ENCODE results near the gene ADGRL1. TPM values are rescaled to one million over a fixed set of nuclear protein-coding genes. Genes with fewer than 3 reads are reported as not detected.
A peak's percentile ranks its signal among the peaks of the same experiment; 100 is the strongest.
"Not testable (repeated sequence)": the region's sequence is repeated elsewhere in the genome, so short reads cannot be mapped to it uniquely, and the experiment has no call there.

ADGRL1 gene
- total RNA-seq, 4 donors from 2014 or later, result 22.3 to 36.4 (median 27.3) TPM

DNA sequence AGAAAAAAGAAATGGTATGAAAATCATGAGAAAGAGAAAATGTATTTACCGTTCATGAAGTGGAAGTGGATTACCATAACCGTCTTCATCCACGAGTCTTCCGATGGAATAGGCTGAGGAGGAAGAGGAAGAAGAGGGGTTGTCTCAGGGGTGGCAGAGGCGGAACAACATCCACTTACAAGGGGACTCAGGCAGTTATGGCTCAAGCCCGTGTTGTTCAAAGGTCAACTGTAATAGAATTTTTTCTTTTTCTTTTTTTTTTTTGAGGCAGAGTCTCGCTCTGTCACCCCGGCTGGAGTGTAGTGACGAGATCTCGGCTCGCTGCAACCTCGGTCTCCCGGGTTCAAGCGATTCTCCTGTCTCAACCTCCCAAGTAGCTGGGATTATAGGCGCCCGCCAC, 16.9 kb upstream of the ADGRL1 start:
- 87% methylated on average over 16 of the region's 16 CpGs for WGBS
- Histone ChIP-seq H3K36me3 (no peaks in the 10 kb centered on the region), H3K27ac (no peak overlapping the region), H3K4me1 (peaks cover 10% of the 10 kb centered on the region), H3K27me3 (peaks cover 3% of the 10 kb centered on the region), H3K9me3 (no peaks in the 10 kb centered on the region), H3K4me3 (no peak overlapping the region)
- DNase-seq (ENCODE audit: low spot score in 2 of 2), result no peak
- no peak for TF ChIP-seq POLR2AphosphoS5 (IDR thresholded peaks at IDR 0.05)
- TF ChIP-seq EP300 (IDR thresholded peaks at IDR 0.05), result no peak
- TF ChIP-seq, protein P1, sequence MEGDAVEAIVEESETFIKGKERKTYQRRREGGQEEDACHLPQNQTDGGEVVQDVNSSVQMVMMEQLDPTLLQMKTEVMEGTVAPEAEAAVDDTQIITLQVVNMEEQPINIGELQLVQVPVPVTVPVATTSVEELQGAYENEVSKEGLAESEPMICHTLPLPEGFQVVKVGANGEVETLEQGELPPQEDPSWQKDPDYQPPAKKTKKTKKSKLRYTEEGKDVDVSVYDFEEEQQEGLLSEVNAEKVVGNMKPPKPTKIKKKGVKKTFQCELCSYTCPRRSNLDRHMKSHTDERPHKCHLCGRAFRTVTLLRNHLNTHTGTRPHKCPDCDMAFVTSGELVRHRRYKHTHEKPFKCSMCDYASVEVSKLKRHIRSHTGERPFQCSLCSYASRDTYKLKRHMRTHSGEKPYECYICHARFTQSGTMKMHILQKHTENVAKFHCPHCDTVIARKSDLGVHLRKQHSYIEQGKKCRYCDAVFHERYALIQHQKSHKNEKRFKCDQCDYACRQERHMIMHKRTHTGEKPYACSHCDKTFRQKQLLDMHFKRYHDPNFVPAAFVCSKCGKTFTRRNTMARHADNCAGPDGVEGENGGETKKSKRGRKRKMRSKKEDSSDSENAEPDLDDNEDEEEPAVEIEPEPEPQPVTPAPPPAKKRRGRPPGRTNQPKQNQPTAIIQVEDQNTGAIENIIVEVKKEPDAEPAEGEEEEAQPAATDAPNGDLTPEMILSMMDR (IDR thresholded peaks at IDR 0.05), result no peak
- no peak for TF ChIP-seq POLR2A (IDR thresholded peaks at IDR 0.05)

DNA sequence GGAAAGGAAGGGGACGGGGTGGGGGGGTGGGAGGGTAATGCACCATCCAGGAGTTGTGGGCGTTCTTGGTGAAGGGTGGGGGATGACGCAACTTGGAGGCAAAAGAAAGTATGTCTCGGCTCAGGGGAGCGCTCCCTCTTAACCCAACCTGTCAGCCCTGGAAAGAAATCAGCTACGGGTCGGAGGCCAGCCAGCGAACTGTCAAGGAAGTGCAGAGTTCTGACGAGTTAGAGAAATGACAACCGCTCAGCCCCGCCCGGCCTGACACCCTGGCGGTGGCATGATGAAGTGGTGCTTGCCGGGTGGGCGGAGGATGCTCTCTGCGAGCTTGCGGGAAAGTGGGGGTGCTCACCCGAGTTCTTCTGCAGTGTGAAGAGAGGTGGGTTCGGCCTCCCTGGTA, 15.4 kb upstream of the ADGRL1 start:
- DNase-seq (ENCODE audit: low spot score in 2 of 2); H3K36me3 ChIP-seq; H3K9me3 ChIP-seq; H3K4me3 ChIP-seq; H3K27me3 ChIP-seq; H3K27ac ChIP-seq: not testable (repeated sequence)
- 8% methylated on average over 16 of the region's 19 CpGs for WGBS
- TF ChIP-seq, protein P1 (IDR thresholded peaks at IDR 0.05), result peak in 1 of 2 donors; percentile 50
- H3K4me1 ChIP-seq, result peaks cover 17% of the 10 kb centered on the region

DNA sequence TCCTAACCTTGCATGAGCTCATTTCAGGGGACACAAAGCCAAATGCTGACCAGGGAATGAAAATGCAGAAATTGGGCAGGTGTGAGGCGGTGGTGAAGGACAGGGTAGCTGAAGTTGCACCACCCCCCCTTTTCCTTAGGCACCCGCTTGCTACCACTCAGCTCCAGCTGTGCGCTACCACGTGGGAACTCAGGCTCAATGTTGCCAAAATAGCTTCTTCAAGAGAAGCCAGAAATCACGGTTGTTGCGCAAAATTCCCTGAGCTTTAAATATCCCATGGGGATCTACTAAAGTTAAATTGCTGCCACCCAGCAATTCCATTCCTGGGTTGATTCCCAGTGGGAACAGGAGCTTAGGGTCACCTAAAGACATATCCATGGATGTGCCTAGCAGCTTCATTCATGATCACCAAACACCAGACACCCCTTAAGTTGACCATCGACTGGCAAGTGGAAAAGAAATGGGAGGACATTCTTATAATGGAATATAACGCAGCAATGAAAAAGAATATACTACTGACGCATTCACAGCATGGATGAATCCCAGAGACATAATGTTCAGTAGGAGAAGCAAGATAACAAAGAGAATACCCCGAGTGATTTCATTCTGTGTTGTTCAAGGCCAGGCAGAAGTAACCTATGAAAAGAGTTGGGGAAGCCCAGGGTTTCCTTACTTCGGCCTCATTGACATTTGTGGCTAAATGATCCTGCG, 12.8 kb upstream of the ADGRL1 start:
- no peak for DNase-seq (ENCODE audit: low spot score in 2 of 2)
- no peak overlapping the region for H3K4me3 ChIP-seq
- H3K4me1 ChIP-seq, result peaks cover 18% of the 10 kb centered on the region
- H3K36me3 ChIP-seq, result no peaks in the 10 kb centered on the region
- TF ChIP-seq POLR2A (IDR thresholded peaks at IDR 0.05) (no peak), EP300 (IDR thresholded peaks at IDR 0.05) (no peak)
- WGBS, result 70% methylated on average over 12 of the region's 12 CpGs
- H3K27me3 ChIP-seq, result peaks cover 3% of the 10 kb centered on the region
- no peaks in the 10 kb centered on the region for H3K9me3 ChIP-seq
- no peak overlapping the region for H3K27ac ChIP-seq

DNA sequence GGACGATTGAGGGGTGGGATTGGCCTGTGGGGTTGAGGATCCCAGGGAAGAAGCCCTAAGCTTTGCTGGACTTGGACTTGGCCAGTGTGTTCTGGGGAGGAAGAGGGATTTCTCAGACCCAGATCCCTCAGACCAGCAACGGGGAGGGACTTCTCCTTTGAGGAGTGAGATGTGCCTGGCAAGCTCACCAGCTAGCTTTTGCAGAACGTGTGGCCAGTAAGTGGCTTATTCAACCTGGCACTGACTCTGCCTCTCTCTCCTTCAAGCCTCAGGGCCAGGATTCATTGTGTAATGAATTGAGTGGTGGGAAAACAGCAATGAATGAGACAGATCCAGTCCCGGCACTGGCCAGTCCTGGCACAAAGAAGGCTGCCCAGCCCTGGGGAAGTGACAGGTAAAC, 11.9 kb upstream of the ADGRL1 start:
- WGBS, result 13% methylated on average over 4 of the region's 4 CpGs
- peaks cover 18% of the 10 kb centered on the region for H3K4me1 ChIP-seq
- H3K27me3 ChIP-seq; H3K36me3 ChIP-seq; DNase-seq (ENCODE audit: low spot score in 2 of 2); H3K4me3 ChIP-seq; H3K27ac ChIP-seq; H3K9me3 ChIP-seq: not testable (repeated sequence)

DNA sequence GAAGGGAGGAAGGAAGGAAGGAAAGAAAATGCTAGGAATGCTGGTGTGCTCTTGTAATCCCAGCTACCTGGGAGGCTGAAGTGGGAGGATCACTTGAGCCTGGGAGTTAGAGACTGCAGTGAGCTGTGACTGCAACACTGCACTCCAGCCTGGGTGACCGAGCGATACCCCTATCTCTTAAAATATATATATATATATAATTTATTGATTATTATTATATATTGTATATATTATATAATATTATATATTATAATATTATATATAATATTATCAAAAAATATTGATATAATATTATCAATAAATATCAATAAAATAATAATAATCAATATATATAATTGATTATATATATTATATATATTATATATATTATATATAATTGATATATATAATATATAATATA, 8.6 kb upstream of the ADGRL1 start:
- H3K27me3 ChIP-seq, result peaks cover 6% of the 10 kb centered on the region
- TF ChIP-seq POLR2AphosphoS5 (IDR thresholded peaks at IDR 0.05), result no peak
- no peak for TF ChIP-seq EP300 (IDR thresholded peaks at IDR 0.05)
- TF ChIP-seq, protein P1 (IDR thresholded peaks at IDR 0.05), result no peak
- TF ChIP-seq POLR2A (IDR thresholded peaks at IDR 0.05), result no peak
- H3K27ac ChIP-seq, result no peak overlapping the region
- 89% methylated on average over 2 of the region's 2 CpGs for WGBS
- H3K4me3 ChIP-seq, result no peak overlapping the region
- H3K9me3 ChIP-seq, result no peaks in the 10 kb centered on the region
- no peak for DNase-seq (ENCODE audit: low spot score in 2 of 2)
- no peaks in the 10 kb centered on the region for H3K36me3 ChIP-seq
- H3K4me1 ChIP-seq, result peaks cover 11% of the 10 kb centered on the region

DNA sequence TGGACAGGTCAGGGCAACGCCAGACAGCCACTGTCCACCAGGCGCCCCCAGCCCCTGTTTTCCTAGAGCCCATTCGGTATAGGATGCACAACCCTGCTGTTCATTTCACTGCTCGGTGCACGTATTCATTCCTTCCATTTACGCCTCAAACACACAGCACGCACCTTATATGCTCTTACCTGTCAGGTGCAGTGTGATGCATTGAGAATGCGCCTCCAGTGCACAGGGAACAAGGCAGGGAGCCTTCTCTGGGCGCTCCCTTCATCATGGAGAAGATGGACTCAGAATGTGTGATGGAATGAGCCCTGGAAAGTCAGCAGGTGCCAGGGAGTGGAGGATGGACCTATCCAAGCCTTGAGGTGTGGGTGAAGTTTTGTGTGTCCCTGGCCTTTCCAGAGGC, 4.2 kb upstream of the ADGRL1 start:
- H3K4me3 ChIP-seq; H3K9me3 ChIP-seq; H3K27me3 ChIP-seq; H3K27ac ChIP-seq; H3K36me3 ChIP-seq; DNase-seq (ENCODE audit: low spot score in 2 of 2): not testable (repeated sequence)
- WGBS, result 51% methylated on average over 9 of the region's 9 CpGs
- peaks cover 25% of the 10 kb centered on the region for H3K4me1 ChIP-seq

DNA sequence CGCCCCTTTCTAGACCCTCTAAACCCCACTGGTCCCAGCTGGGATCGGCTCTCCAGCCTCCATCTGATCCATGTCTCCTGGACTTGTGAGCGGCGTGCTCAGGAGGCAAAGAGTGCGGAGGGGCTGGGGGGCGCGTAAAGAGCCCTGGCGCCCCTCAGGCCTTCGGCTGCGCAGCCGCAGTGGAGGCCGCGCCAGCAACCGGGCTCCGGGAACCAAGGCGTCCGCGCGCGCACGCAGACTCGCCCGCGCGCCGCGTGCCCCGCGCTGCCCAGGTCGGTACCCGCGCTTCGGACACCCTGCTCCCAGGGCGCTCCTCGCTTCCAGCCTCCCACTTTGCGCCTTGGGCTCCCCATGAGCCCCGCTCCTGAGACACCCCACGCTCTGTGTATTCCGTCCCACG, 3.4 kb upstream of the ADGRL1 start:
- peak overlapping the region; percentile 31 for H3K4me3 ChIP-seq
- peaks cover 33% of the 10 kb centered on the region for H3K4me1 ChIP-seq
- not testable (repeated sequence) for H3K27me3 ChIP-seq; H3K36me3 ChIP-seq; DNase-seq (ENCODE audit: low spot score in 2 of 2); H3K9me3 ChIP-seq; H3K27ac ChIP-seq
- WGBS, result 14% methylated on average over 1 of the region's 40 CpGs

DNA sequence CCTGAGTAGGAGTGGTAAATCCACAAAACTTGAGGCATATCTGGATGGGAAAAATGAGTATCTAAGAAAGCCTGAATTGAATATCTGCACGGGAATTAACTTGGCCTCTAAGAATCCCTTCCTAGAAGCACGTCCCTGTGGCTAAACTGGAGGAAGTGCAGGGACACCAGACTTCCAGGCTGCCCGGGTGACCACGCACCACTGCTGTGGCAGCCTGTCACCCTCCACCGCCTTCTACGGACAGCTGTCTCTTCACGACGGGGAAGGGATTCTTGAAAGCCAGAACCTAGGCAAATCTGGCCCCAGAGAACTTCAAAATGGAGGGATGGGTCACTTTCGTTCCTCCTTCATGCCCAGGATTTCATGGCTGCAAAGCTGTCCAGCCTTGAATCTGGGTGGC, 2.5 kb upstream of the ADGRL1 start:
- not testable (repeated sequence) for H3K27me3 ChIP-seq
- 50% methylated on average over 9 of the region's 9 CpGs for WGBS

DNA sequence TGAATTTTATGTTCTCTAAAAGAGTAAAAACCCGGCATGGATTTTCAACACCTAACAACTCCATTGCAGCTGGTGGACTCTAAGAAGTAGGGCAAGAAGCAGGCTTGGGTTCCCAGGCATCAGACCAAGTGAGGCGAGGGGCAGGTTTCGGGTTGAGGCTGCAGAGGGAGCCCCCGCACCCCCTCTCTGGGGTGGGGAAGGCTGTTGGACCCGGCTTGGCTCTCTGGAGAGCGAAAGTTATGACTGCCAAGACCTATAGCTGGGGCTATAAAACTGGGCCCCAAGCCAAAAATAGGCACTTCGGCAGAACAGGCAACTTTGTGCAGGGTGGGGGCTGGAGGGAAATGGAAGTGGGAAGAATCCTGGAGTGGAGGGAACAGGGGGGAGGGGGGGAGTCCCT, 1.8 kb upstream of the ADGRL1 start:
- not testable (repeated sequence) for DNase-seq (ENCODE audit: low spot score in 2 of 2)
- peak overlapping the region; percentile 83 for H3K4me3 ChIP-seq

More for the DNA sequence above, 2.5 kb upstream of the ADGRL1 start:
- not testable (repeated sequence) for H3K4me3 ChIP-seq; DNase-seq (ENCODE audit: low spot score in 2 of 2); H3K27ac ChIP-seq; H3K36me3 ChIP-seq; H3K9me3 ChIP-seq
- H3K4me1 ChIP-seq, result peaks cover 38% of the 10 kb centered on the region

More for the DNA sequence above, 1.8 kb upstream of the ADGRL1 start:
- peaks cover 42% of the 10 kb centered on the region for H3K4me1 ChIP-seq
- 29% methylated on average over 7 of the region's 7 CpGs for WGBS
- H3K36me3 ChIP-seq, H3K27ac ChIP-seq, H3K27me3 ChIP-seq, H3K9me3 ChIP-seq: not testable (repeated sequence)

Measured in suprapubic skin (tissue), 4 donors.